ENCODE data around the gene WTAP.
"Not testable (repeated sequence)": the region's sequence is repeated elsewhere in the genome, so short reads cannot be mapped to it uniquely, and the experiment has no call there.

The WTAP gene

GRCh38 chr6:159762681-159763293 is 35.5 kb downstream of the WTAP start:
- DNase-seq = no peak

DNA sequence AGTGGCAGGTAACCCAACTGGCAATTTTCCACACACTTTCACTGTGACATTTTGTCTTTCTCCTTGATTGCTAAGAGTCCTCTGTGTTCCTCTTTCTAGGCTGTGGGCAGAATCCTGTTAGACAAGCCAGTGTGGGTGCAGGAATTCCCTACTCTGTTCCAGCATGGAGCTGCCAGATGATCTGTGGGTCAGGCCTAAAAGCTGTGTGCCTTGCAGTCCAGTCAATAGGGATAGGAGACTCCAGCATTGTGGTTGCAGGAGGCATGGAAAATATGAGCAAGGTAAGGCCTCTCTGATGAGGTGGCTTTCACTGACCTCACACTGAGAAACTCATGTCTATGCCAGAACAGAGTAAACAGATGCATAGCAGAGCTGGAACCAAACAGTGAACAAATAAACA is 39.6 kb downstream of the WTAP start:
- DNase-seq = no peak

DNA sequence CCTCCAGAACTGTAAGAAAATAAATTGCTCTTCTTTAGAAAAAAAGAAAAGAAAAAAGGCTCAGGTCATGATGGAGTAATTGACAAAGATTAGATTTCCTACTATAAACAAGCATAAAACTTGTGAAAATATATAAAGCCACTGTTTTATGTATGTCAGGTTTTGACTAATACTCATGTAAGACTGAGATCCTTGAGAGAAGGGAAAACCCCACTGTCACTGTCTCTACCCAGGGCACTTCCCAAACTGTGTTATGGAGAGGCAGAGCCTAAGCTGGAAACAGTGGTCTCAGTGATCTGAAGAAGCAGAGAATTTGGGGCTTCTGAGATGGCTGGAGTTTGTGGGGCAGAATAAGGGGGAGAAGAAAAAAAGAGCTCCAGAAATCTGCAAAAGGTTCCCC is 42.2 kb downstream of the WTAP start:
- no peak for DNase-seq

DNA sequence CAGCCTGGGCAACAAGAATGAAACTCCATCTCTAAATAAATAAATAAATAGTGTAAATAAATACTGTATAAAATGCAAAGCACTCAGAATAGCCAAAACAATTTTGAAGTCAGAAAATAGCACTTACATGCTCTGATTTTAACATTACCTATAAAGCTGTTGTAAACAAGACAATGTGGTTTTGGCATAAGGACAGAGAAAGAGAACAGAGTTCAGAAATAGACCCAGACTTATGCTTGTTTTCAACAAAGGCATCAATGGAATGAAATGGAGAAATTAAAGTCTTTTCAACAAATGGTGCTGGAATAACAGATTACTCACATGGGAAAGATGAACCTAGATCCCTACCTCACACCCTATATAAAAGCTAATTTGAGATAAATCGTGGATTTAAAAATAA is 44.9 kb downstream of the WTAP start:
- DNase-seq = no peak

DNA sequence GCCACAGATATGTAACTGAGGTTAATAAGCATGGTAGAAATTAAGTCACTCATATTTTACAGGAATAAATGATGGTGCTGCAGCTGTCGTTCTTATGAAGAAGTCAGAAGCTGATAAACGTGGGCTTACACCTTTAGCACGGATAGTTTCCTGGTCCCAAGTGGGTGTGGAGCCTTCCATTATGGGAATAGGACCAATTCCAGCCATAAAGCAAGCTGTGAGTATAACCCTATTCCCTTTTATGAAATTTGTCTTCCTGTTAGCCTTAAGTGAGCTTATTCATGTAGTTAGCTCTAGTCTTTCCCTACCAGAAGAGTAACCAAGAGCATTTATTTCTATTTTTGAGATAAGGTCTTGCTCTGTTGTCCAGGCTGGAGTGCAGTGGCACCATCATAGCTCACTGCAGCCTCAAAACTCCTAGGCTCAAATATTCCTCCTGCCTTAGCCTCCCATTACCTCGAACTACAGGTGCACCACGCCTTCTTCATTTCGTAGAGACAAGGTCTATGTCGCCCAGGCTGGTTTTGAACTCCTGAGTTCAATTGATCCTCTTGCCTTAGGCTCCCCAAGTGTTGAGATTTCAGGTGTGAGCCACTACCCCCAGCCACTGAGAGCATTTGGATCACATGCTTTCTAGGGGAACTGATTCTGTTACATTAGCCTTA is 50.1 kb downstream of the WTAP start:
- no peak for DNase-seq

- DNase-seq = no peak
These were observed 50.8 kb downstream of the WTAP start for GRCh38 chr6:159778131-159778530.

GRCh38 chr6:159778542-159779103 is 51.3 kb downstream of the WTAP start:
- no peak for DNase-seq

- no peak for DNase-seq
These were observed 61.0 kb downstream of the WTAP start for GRCh38 chr6:159788276-159788675.

DNA sequence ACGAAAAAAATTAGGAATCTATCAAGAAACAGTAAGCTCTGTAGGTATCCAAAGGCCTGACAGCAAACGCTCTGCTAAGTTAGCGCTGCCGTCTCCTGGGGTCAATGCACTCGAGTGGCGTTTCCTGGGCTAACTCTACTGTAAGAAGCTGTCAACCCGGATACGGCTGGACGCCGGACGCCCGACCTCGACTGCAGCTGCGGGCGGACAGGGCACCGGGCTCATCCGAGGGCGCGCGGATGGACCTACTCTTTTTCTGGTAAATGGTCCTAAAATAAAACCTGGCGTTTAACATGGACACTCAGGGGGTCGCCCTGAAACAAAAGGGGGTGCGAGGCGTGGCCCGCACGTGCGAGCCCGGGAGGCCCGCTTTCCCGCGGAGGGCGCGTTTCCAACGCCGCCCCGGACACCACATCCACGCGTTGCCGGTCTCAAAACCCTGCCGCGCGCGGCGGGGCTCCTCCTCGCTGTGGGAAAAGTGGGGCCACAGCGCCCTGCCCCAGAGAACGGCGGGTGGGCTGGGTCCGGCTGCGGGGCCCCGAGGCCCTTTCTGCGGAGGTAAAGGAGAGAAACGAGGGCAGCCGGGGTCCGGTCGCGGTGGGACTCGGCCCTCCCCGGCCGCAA is 61.6 kb downstream of the WTAP start:
- no peak for DNase-seq

GRCh38 chr6:159789377-159790148 is 62.3 kb downstream of the WTAP start, which contains the start of gene TCP1:
Gene TCP1, minus strand, starts transcription at chr6:159789602. Its CDS starts 134 bp downstream, at chr6:159789468.
- DNase-seq = peak; percentile 99

- peak; percentile 91 for DNase-seq
These were observed 63.0 kb downstream of the WTAP start, which contains the start of gene MRPL18 for GRCh38 chr6:159790149-159790955. Gene MRPL18, plus strand, starts transcription at chr6:159790467. Its CDS starts 121 bp downstream, at chr6:159790588.

DNA sequence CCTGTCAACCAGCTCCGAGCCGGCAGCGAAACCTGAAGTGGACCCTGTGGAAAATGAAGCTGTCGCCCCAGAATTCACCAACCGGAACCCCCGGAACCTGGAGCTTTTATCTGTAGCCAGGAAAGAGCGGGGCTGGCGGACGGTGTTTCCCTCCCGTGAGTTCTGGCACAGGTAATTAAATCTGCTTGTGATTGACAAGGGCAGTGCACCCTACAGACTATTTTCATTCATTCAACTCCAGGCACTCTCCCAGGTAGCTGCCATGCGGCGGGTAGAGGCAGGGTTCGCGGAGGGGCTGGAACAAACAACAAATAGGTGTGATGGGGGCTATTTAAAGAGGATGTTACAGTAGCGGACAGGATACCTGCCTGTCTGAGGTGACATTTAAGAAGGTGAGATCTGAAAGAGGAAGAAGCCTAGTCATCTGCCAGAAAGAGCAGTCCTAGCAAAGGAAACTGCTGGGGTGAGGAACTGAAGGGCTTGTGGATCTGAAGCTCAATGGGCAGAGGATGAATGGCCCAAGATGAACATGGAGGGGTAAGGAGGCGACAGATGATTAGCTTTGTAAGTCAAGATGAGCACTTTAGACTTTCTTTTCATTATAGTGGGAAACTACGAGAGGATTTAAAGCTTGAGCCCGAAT is 63.8 kb downstream of the WTAP start:
- no peak for DNase-seq

DNA sequence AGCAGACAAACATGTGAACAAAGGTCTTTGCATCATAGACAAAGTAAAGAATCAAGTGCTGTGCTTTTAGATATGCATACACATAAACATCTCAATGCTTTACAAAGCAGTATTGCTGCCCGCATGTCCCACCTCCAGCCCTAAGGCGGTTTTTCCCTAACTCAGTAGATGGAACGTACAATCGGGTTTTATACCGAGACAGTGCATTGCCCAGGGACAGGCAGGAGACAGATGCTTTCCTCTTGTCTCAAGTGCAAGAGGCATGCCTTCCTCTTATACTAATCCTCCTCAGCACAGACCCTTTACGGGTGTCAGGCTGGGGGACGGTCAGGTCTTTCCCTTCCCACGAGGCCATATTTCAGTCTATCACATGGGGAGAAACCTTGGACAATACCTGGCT is 67.7 kb downstream of the WTAP start:
- DNase-seq = not testable (repeated sequence)

DNA sequence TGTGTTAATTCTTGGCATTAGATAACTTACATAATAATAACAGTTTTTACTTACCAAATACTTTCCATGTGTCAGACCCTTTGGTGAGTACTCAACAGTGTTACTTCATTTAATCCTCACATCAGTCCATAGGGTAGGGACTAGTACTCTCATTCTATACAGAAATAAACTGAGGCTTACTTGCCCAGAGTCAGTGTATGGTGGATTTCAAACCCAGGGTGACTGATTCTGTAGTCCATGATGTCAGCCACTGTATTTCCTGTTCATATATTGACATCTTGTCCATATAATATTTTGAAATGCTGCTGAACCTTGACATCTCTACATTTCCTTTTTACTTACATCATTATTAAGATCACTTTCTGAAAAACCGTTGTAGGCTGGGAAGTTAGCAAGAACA is 70.2 kb downstream of the WTAP start:
- DNase-seq = no peak

GRCh38 chr6:159800141-159800865 is 73.0 kb downstream of the WTAP start, which contains the start of gene PNLDC1:
Gene PNLDC1, plus strand, starts transcription at chr6:159800276. Its CDS starts 32 bp downstream, at chr6:159800308.
- DNase-seq = no peak

DNA sequence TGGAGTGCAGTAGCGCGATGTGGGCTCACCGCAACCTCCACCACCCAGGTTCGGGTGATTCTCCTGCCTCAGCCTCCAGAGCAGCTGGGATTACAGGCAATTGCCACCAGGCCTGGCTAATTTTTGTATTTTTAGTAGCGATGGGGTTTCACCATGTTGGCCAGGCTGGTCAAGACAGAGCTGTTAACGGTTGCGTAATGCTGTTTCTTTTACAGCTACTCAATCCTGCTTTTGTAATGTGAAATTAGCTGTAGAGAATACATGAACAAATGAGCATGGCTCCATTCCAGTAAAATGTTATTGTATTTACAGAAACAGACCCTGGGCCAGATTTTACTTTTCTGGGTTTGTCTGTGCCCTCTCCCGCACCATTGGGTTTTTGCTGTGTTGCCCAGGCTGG is 74.6 kb downstream of the WTAP start:
- no peak for DNase-seq

GRCh38 chr6:159804504-159804903 is 77.2 kb downstream of the WTAP start:
- no peak for DNase-seq

- no peak for DNase-seq
These were observed 78.2 kb downstream of the WTAP start for GRCh38 chr6:159805440-159806020.

Data from NCI-H1048 (cell line).